Prostate gland (tissue), 2 donors: ENCODE measurements around the gene ANO6. TPM values are rescaled to one million over a fixed set of nuclear protein-coding genes. Genes with fewer than 3 reads are reported as not detected.

Source experiments
- DNase-seq: peaks from one replicate; pipeline ENCODE4 v3.0.0-alpha.2; 2019; ENCODE audit warnings: low spot score
- H3K27ac ChIP-seq, 2 donors: fragments of 200-600 bp; sonication (generic); 2 replicates each; pipeline ENCODE4 v1.5.1; 2017 to 2019
- H3K27me3 ChIP-seq: fragments of 200-600 bp; sonication (generic); replicated peaks from 2 replicates; pipeline ENCODE4 v1.5.1; 2019; ENCODE audit not compliant: insufficient read depth
- H3K36me3 ChIP-seq, 2 donors: fragments of 200-600 bp; sonication (generic); 1 replicate in 1 of 2; 2 replicates in 1 of 2; pipeline versions ENCODE4 v1.5.1 to v1.8.1; 2017 to 2019
- H3K4me1 ChIP-seq: fragments of 200-600 bp; sonication (generic); replicated peaks from 2 replicates; pipeline ENCODE4 v1.5.1; 2019
- H3K4me3 ChIP-seq, 2 donors: fragments of 200-600 bp; sonication (generic); 2 replicates each; pipeline ENCODE4 v1.5.1; 2017 to 2019
- H3K9me3 ChIP-seq: fragments of 200-600 bp; sonication (generic); 2 replicates; pipeline ENCODE4 v1.5.1; 2017
- POLR2A ChIP-seq: fragments of 450-650 bp; IDR thresholded peaks from one replicate; pipeline ENCODE4 v1.6.1; 2016; ENCODE audit warnings: antibody characterized with exemption, mild to moderate bottlenecking
- POLR2AphosphoS5 ChIP-seq: sonication (generic); formaldehyde crosslinking; IDR thresholded peaks from one replicate; pipeline ENCODE4 v1.6.1; 2017; ENCODE audit warnings: antibody characterized with exemption
- WGBS: methylation state at CpG from one replicate; pipeline ENCODE4 v1.1.5; 2018; 5-methylcytosine and 5-hydroxymethylcytosine counted together
- intact Hi-C: fragments of 100-400 bp; cut with DNase I; formaldehyde crosslinking; loops from one replicate; pipeline ENCODE4 v1.14.2; 2022
- total RNA-seq, 2 donors: library from RNA; depleted of rRNA; stranded (reverse); fragments of >200 nt; gene quantifications; one replicate each; pipeline ENCODE4 v1.1.0, GENCODE V29; 2016
- TF ChIP-seq, protein P1 (sequence below), 4 experiments: fragments of 200-600 bp in 2 of 4; fragments of 450-650 bp in 2 of 4; sonication (generic) in 2 of 4; IDR thresholded peaks; 1 replicate in 3 of 4; 2 replicates in 1 of 4; pipeline ENCODE4 v1.5.1; 2016 to 2019; ENCODE audit warnings: antibody characterized with exemption in 4 of 4, mild to moderate bottlenecking in 2 of 4, moderate library complexity in 2 of 4

ANO6 gene
- total RNA-seq, 2 donors from 2014 or later, result 36.8 to 78.8 TPM

- TF ChIP-seq, protein P1, sequence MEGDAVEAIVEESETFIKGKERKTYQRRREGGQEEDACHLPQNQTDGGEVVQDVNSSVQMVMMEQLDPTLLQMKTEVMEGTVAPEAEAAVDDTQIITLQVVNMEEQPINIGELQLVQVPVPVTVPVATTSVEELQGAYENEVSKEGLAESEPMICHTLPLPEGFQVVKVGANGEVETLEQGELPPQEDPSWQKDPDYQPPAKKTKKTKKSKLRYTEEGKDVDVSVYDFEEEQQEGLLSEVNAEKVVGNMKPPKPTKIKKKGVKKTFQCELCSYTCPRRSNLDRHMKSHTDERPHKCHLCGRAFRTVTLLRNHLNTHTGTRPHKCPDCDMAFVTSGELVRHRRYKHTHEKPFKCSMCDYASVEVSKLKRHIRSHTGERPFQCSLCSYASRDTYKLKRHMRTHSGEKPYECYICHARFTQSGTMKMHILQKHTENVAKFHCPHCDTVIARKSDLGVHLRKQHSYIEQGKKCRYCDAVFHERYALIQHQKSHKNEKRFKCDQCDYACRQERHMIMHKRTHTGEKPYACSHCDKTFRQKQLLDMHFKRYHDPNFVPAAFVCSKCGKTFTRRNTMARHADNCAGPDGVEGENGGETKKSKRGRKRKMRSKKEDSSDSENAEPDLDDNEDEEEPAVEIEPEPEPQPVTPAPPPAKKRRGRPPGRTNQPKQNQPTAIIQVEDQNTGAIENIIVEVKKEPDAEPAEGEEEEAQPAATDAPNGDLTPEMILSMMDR (IDR thresholded peaks at IDR 0.05), result no peak
- TF ChIP-seq POLR2A, result no peak
- TF ChIP-seq POLR2AphosphoS5, result no peak
- intact Hi-C loops, result no loop called here
- no peak overlapping the region for H3K27ac ChIP-seq
- no peak overlapping the region for H3K4me3 ChIP-seq
- WGBS, result 96% methylated on average over 2 of the region's 2 CpGs
- no peaks in the 10 kb centered on the region for H3K9me3 ChIP-seq
- no peak for DNase-seq
- no peaks in the 10 kb centered on the region for H3K27me3 ChIP-seq
- H3K36me3 ChIP-seq, result no peaks in the 10 kb centered on the region
- H3K4me1 ChIP-seq, result no peaks in the 10 kb centered on the region
Measured at GRCh38 chr12:45186762-45187161, 29.1 kb upstream of the ANO6 start.

DNA sequence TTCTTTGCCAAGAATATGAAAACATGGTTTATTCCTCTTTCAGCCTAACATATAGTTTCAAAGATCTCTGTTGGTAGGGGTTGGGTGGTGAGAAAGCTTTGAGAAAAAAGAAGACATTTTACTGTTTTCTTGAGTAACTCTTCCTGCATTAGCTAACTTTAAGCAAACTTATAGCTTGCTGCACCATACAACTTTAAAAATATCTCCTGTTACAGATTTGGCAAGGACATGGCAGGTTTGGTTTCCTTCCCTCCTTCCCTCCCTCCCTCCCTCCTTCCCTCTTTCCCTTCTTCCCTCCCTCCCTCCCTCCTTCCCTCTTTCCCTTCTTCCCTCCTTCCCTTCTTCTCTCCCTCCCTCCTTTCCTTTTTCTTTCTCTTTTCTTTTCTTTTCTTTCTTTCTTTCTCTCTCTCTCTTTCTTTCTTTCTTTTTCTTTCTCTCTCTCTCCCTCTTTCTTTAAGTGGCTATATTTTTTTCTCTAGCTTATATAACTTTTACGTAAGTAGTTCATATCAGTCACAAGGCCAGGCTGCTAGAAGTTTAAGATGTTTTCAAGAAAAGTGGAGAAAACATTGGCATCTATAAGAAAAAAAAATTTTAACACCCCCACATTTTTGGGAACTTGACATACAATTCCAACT is 26.0 kb upstream of the ANO6 start:
- no peak for TF ChIP-seq POLR2AphosphoS5
- TF ChIP-seq POLR2A, result no peak
- TF ChIP-seq, protein P1 (IDR thresholded peaks at IDR 0.05), result no peak
- Histone ChIP-seq H3K4me1 (no peaks in the 10 kb centered on the region), H3K9me3 (no peaks in the 10 kb centered on the region), H3K4me3 (no peak overlapping the region), H3K27me3 (no peaks in the 10 kb centered on the region), H3K36me3 (no peaks in the 10 kb centered on the region), H3K27ac (no peak overlapping the region)
- 97% methylated on average over 1 of the region's 1 CpG for WGBS
- intact Hi-C loops, result no loop called here
- DNase-seq, result no peak

GRCh38 chr12:45191239-45191638 is 24.7 kb upstream of the ANO6 start:
- Histone ChIP-seq H3K4me3 (no peak overlapping the region), H3K9me3 (no peaks in the 10 kb centered on the region), H3K27ac (no peak overlapping the region), H3K4me1 (no peaks in the 10 kb centered on the region), H3K36me3 (no peaks in the 10 kb centered on the region), H3K27me3 (no peaks in the 10 kb centered on the region)
- intact Hi-C loops, result no loop called here
- no peak for DNase-seq
- WGBS, result 92% methylated on average over 1 of the region's 1 CpG
- TF ChIP-seq POLR2A (no peak), POLR2AphosphoS5 (no peak)
- TF ChIP-seq, protein P1 (IDR thresholded peaks at IDR 0.05), result no peak

DNA sequence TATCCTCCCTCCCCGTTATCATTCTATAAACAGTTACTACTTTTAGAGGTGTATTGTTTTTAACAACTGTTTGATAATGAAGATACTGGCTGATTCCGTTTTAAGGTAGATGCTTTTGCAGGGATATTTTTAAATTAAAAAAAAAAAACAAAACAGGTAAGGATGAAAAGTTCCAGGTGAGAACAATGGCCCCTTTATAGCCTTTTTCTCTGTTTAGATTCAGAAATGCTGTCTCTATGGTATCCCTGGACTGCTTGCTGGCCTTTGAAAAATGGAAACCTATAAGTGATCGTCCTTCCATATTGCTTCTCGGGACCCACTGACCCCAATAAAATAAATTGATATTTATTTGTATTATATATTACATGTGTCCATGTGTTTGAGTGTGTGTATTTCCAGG is 23.2 kb upstream of the ANO6 start:
- H3K36me3 ChIP-seq, result no peaks in the 10 kb centered on the region
- no peak for DNase-seq
- TF ChIP-seq POLR2AphosphoS5 (no peak), POLR2A (no peak)
- TF ChIP-seq, protein P1 (IDR thresholded peaks at IDR 0.05), result no peak
- 43% methylated on average over 4 of the region's 4 CpGs for WGBS
- no peaks in the 10 kb centered on the region for H3K27me3 ChIP-seq
- H3K9me3 ChIP-seq, result no peaks in the 10 kb centered on the region
- no peaks in the 10 kb centered on the region for H3K4me1 ChIP-seq
- no peak overlapping the region for H3K4me3 ChIP-seq
- no peak overlapping the region for H3K27ac ChIP-seq
- intact Hi-C loops, result no loop called here

DNA sequence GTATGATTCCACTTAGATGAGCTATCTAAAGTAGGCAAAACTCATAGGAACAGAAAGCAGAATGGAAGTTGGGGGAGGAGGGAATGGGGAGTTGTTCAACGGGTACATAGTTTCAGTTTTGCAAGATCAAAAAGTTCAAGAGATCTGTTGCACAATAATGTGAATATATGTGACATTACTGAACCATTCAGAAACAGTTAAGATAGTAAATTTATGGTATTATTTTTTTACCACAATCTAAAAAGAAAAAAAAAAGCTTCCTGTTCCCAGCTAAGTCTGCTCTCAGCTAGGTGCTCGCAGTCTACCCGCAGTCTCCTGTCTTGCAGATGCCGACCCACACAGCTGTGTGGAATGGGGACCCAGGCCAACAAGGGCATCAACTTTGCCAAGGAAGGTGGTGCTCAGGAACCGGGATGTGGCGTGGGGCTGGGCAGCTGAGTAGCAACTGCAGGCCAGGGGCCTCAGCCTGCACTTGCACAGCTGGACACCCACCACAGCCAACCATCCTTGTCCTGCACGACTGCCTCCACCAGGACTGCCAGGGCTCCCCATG is 15.3 kb upstream of the ANO6 start:
- H3K4me3 ChIP-seq, result no peak overlapping the region
- intact Hi-C loops, result no loop called here
- no peak for DNase-seq
- H3K27ac ChIP-seq, result no peak overlapping the region
- no peaks in the 10 kb centered on the region for H3K4me1 ChIP-seq
- H3K27me3 ChIP-seq, result no peaks in the 10 kb centered on the region
- no peaks in the 10 kb centered on the region for H3K36me3 ChIP-seq
- H3K9me3 ChIP-seq, result no peaks in the 10 kb centered on the region
- TF ChIP-seq POLR2A (no peak), POLR2AphosphoS5 (no peak)
- TF ChIP-seq, protein P1 (IDR thresholded peaks at IDR 0.05), result no peak
- WGBS, result 90% methylated on average over 7 of the region's 7 CpGs
